Activated T-helper 1 cell treated with anti-CD3 and anti-CD28 coated beads, Interleukin-12 subunit alpha, Interleukin-12 subunit beta, Interleukin-2, Interleukin-4 antibody, amounts not matched to agents 30 ng/mL and 10 ng/mL and 1 ng/mL, durations not matched to agents 14 hours and 24 hours and 36 hours (primary cell): ENCODE measurements around the gene TES. TPM values are rescaled to one million over a fixed set of nuclear protein-coding genes. Genes with fewer than 3 reads are reported as not detected.

ENCODE experiments used
- DNase-seq: peaks from one replicate; pipeline ENCODE4 v3.0.0; 2021; ENCODE audit warnings: low spot score
- H3K27ac Mint-ChIP-seq: one replicate; pipeline ENCODE4 v1.8.0; 2021; ENCODE audit warnings: mild to moderate bottlenecking, mixed read lengths
- H3K27me3 Mint-ChIP-seq: one replicate; pipeline ENCODE4 v1.8.0; 2022; ENCODE audit warnings: mild to moderate bottlenecking, moderate library complexity, mixed read lengths; ENCODE audit not compliant: insufficient read depth
- H3K36me3 Mint-ChIP-seq: one replicate; pipeline ENCODE4 v1.8.0; 2021; ENCODE audit warnings: low read depth, mixed read lengths
- H3K4me1 Mint-ChIP-seq: one replicate; pipeline ENCODE4 v1.8.0; 2021; ENCODE audit warnings: low read depth, mixed read lengths
- H3K4me3 Mint-ChIP-seq: one replicate; pipeline ENCODE4 v1.8.0; 2021; ENCODE audit warnings: mild to moderate bottlenecking, moderate library complexity, mixed read lengths
- H3K9me3 Mint-ChIP-seq: one replicate; pipeline ENCODE4 v1.8.0; 2021; ENCODE audit warnings: mixed read lengths
- intact Hi-C: fragments of 100-400 bp; cut with micrococcal nuclease; formaldehyde crosslinking; loops from one replicate; pipeline ENCODE4 v1.15.1; 2024
- total RNA-seq: library from RNA; stranded (reverse); gene quantifications from 2 replicates; pipeline ENCODE4 v1.2.3, GENCODE V29; 2022

The TES gene
- total RNA-seq, 1 donor from 2014 or later, result 38.4 TPM

- intact Hi-C loops, result loop anchor here (10.0 kb wide), 4 partner anchors 799 to 1969 kb away; partner anchors contain the start of genes LSM8 and MDFIC
- H3K9me3 Mint-ChIP-seq, result no peaks in the 10 kb centered on the region
- peak overlapping the region; percentile 35 for H3K4me3 Mint-ChIP-seq
- H3K36me3 Mint-ChIP-seq, result peaks cover 20% of the 10 kb centered on the region
- H3K27me3 Mint-ChIP-seq, result no peaks in the 10 kb centered on the region
- DNase-seq, result no peak
- peaks cover 89% of the 10 kb centered on the region for H3K4me1 Mint-ChIP-seq
- peak overlapping the region; percentile 64 for H3K27ac Mint-ChIP-seq
Observed at GRCh38 chr7:116215551-116215950, 5.2 kb downstream of the TES start.

GRCh38 chr7:116216956-116217571 lies 6.7 kb downstream of the TES start:
- no peak overlapping the region for H3K4me3 Mint-ChIP-seq
- no peaks in the 10 kb centered on the region for H3K9me3 Mint-ChIP-seq
- H3K36me3 Mint-ChIP-seq, result peaks cover 20% of the 10 kb centered on the region
- peaks cover 80% of the 10 kb centered on the region for H3K4me1 Mint-ChIP-seq
- H3K27ac Mint-ChIP-seq, result no peak overlapping the region
- DNase-seq, result no peak
- no peaks in the 10 kb centered on the region for H3K27me3 Mint-ChIP-seq
- intact Hi-C loops, result loop anchor here (10.0 kb wide), 4 partner anchors 798 to 1968 kb away; partner anchors contain the start of genes LSM8 and MDFIC

- no peak overlapping the region for H3K4me3 Mint-ChIP-seq
- H3K36me3 Mint-ChIP-seq, result peaks cover 19% of the 10 kb centered on the region
- DNase-seq, result no peak
- intact Hi-C loops, result loop anchor here (1.0 to 10.0 kb wide), 5 partner anchors 9 to 1967 kb away; partner anchors contain the start of genes LSM8 and MDFIC
- H3K4me1 Mint-ChIP-seq, result peaks cover 74% of the 10 kb centered on the region
- H3K27ac Mint-ChIP-seq, result peak overlapping the region; percentile 49
- H3K9me3 Mint-ChIP-seq, result no peaks in the 10 kb centered on the region
- H3K27me3 Mint-ChIP-seq, result no peaks in the 10 kb centered on the region
Observed at GRCh38 chr7:116218051-116218645, 7.8 kb downstream of the TES start.

- H3K27ac Mint-ChIP-seq, result no peak overlapping the region
- no peak overlapping the region for H3K4me3 Mint-ChIP-seq
- peaks cover 19% of the 10 kb centered on the region for H3K36me3 Mint-ChIP-seq
- no peaks in the 10 kb centered on the region for H3K27me3 Mint-ChIP-seq
- intact Hi-C loops, result loop anchor here (1.0 to 10.0 kb wide), 5 partner anchors 9 to 1966 kb away; partner anchors contain the start of genes LSM8 and MDFIC
- no peaks in the 10 kb centered on the region for H3K9me3 Mint-ChIP-seq
- H3K4me1 Mint-ChIP-seq, result peaks cover 73% of the 10 kb centered on the region
- DNase-seq, result no peak
Observed at GRCh38 chr7:116218747-116219146, 8.4 kb downstream of the TES start.

- no peaks in the 10 kb centered on the region for H3K9me3 Mint-ChIP-seq
- H3K36me3 Mint-ChIP-seq, result peaks cover 19% of the 10 kb centered on the region
- H3K27me3 Mint-ChIP-seq, result no peaks in the 10 kb centered on the region
- H3K4me1 Mint-ChIP-seq, result peaks cover 74% of the 10 kb centered on the region
- H3K27ac Mint-ChIP-seq, result peak overlapping the region; percentile 13
- no peak for DNase-seq
- H3K4me3 Mint-ChIP-seq, result no peak overlapping the region
- intact Hi-C loops, result loop anchor here (10.0 kb wide), 4 partner anchors 796 to 1966 kb away; partner anchors contain the start of genes LSM8 and MDFIC
Observed at GRCh38 chr7:116219288-116219687, 8.9 kb downstream of the TES start.

- Mint-ChIP-seq H3K36me3 (peaks cover 16% of the 10 kb centered on the region), H3K27me3 (no peaks in the 10 kb centered on the region), H3K4me3 (no peak overlapping the region), H3K27ac (no peak overlapping the region), H3K9me3 (no peaks in the 10 kb centered on the region), H3K4me1 (peaks cover 74% of the 10 kb centered on the region)
- intact Hi-C loops, result loop anchor here (10.0 kb wide), 4 partner anchors 795 to 1965 kb away; partner anchors contain the start of genes LSM8 and MDFIC
- DNase-seq, result no peak
Observed at GRCh38 chr7:116219834-116220233, 9.5 kb downstream of the TES start.

GRCh38 chr7:116222501-116222900 lies 12.2 kb downstream of the TES start:
- Mint-ChIP-seq H3K27ac (no peak overlapping the region), H3K9me3 (no peaks in the 10 kb centered on the region), H3K27me3 (no peaks in the 10 kb centered on the region), H3K4me1 (peaks cover 66% of the 10 kb centered on the region), H3K4me3 (no peak overlapping the region), H3K36me3 (peaks cover 11% of the 10 kb centered on the region)
- no peak for DNase-seq
- intact Hi-C loops, result no loop called here

- no peaks in the 10 kb centered on the region for H3K27me3 Mint-ChIP-seq
- DNase-seq, result no peak
- intact Hi-C loops, result no loop called here
- H3K36me3 Mint-ChIP-seq, result peaks cover 11% of the 10 kb centered on the region
- H3K4me1 Mint-ChIP-seq, result peaks cover 56% of the 10 kb centered on the region
- H3K9me3 Mint-ChIP-seq, result no peaks in the 10 kb centered on the region
- no peak overlapping the region for H3K27ac Mint-ChIP-seq
- no peak overlapping the region for H3K4me3 Mint-ChIP-seq
Observed at GRCh38 chr7:116223588-116223987, 13.2 kb downstream of the TES start.

GRCh38 chr7:116224492-116225098 lies 14.3 kb downstream of the TES start:
- peaks cover 53% of the 10 kb centered on the region for H3K4me1 Mint-ChIP-seq

GRCh38 chr7:116225860-116226259 lies 15.5 kb downstream of the TES start:
- Mint-ChIP-seq H3K27me3 (no peaks in the 10 kb centered on the region), H3K27ac (no peak overlapping the region), H3K4me1 (peaks cover 55% of the 10 kb centered on the region), H3K36me3 (peaks cover 11% of the 10 kb centered on the region), H3K4me3 (no peak overlapping the region), H3K9me3 (no peaks in the 10 kb centered on the region)
- intact Hi-C loops, result no loop called here
- no peak for DNase-seq

More at GRCh38 chr7:116224492-116225098, 14.3 kb downstream of the TES start:
- peaks cover 11% of the 10 kb centered on the region for H3K36me3 Mint-ChIP-seq
- peak overlapping the region; percentile 53 for H3K4me3 Mint-ChIP-seq
- intact Hi-C loops, result loop anchor here (1.0 kb wide), 2 partner anchors 8 to 11 kb away; no protein-coding TSS in a partner anchor
- no peaks in the 10 kb centered on the region for H3K27me3 Mint-ChIP-seq
- no peak overlapping the region for H3K27ac Mint-ChIP-seq
- DNase-seq, result no peak
- no peaks in the 10 kb centered on the region for H3K9me3 Mint-ChIP-seq

GRCh38 chr7:116226664-116227063 lies 16.3 kb downstream of the TES start:
- Mint-ChIP-seq H3K4me3 (no peak overlapping the region), H3K36me3 (peaks cover 11% of the 10 kb centered on the region), H3K9me3 (no peaks in the 10 kb centered on the region), H3K27me3 (no peaks in the 10 kb centered on the region), H3K4me1 (peaks cover 57% of the 10 kb centered on the region), H3K27ac (no peak overlapping the region)
- no peak for DNase-seq
- intact Hi-C loops, result no loop called here

GRCh38 chr7:116227678-116228239 lies 17.4 kb downstream of the TES start:
- Mint-ChIP-seq H3K4me1 (peaks cover 63% of the 10 kb centered on the region), H3K9me3 (no peaks in the 10 kb centered on the region), H3K27ac (no peak overlapping the region), H3K4me3 (no peak overlapping the region), H3K36me3 (peaks cover 7% of the 10 kb centered on the region), H3K27me3 (no peaks in the 10 kb centered on the region)
- no peak for DNase-seq
- intact Hi-C loops, result no loop called here

GRCh38 chr7:116228241-116228640 lies 17.9 kb downstream of the TES start:
- DNase-seq, result no peak
- Mint-ChIP-seq H3K9me3 (no peaks in the 10 kb centered on the region), H3K36me3 (peaks cover 7% of the 10 kb centered on the region)

More at GRCh38 chr7:116228241-116228640, 17.9 kb downstream of the TES start:
- Mint-ChIP-seq H3K27me3 (no peaks in the 10 kb centered on the region), H3K4me3 (no peak overlapping the region), H3K27ac (no peak overlapping the region), H3K4me1 (peaks cover 65% of the 10 kb centered on the region)
- intact Hi-C loops, result no loop called here
